Urothelium cell line (cell line): ENCODE measurements around the gene ERICH3.

Experiments
- DNase-seq: peaks from one replicate; pipeline ENCODE4 v3.0.0; 2011; ENCODE audit warnings: low spot score, mixed read lengths
- FAIRE-seq: peaks from 2 replicates; lab custom pipeline; 2011; peaks lifted over from hg19 to GRCh38; lab: Jason Lieb, UNC

Gene ERICH3

GRCh38 chr1:74591949-74592348 lies 81.6 kb downstream of the ERICH3 start:
- FAIRE-seq = no peak

DNA sequence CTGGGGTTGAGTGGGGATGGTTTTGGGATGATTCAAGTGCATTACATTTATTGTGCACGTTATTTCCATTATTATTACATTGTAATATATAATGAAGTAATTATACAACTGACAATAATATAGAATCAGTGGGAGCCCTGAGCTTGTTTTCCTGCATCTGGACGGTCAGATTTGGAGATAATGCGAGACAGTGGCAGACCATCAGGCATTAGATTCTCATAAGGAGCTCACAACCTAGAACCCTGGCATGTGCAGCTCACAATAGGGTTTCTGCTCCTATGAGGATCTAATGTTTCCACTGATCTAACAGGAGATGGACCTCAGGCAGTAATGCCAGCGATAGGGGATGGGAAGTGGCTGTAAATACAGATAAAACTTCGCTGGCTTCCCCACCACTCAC lies 83.3 kb downstream of the ERICH3 start:
- FAIRE-seq = no peak
- DNase-seq = no peak

More at GRCh38 chr1:74591949-74592348, 81.6 kb downstream of the ERICH3 start:
- no peak for DNase-seq

- DNase-seq = no peak
- no peak for FAIRE-seq
Measured at GRCh38 chr1:74587888-74588287, 85.7 kb downstream of the ERICH3 start.

GRCh38 chr1:74586253-74586897 lies 87.2 kb downstream of the ERICH3 start:
- FAIRE-seq (no peak), DNase-seq (no peak)

- FAIRE-seq = no peak
Measured at GRCh38 chr1:74584185-74584584, 89.4 kb downstream of the ERICH3 start.

GRCh38 chr1:74583397-74583796 lies 90.2 kb downstream of the ERICH3 start:
- no peak for FAIRE-seq
- no peak for DNase-seq

More at GRCh38 chr1:74584185-74584584, 89.4 kb downstream of the ERICH3 start:
- no peak for DNase-seq

DNA sequence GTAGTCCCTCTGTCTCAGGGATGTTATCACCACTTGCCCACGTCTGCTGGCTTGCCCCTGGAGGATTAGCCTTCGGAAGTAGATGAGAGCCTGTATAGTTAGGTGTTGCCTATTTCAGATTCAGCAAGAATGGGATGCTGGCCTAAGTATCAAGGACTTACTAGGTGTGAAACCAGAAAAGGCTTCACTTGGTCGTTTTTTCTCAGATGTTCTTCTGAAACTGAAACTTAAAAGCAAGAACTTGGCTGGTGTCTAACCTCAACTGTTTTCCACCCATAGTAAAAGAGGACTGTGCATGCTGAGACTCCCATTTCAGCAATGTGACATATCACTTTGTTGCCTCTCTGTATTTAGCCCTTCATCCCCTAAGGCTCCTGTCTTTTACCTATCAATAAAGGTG lies 94.2 kb downstream of the ERICH3 start:
- FAIRE-seq (no peak), DNase-seq (no peak)

DNA sequence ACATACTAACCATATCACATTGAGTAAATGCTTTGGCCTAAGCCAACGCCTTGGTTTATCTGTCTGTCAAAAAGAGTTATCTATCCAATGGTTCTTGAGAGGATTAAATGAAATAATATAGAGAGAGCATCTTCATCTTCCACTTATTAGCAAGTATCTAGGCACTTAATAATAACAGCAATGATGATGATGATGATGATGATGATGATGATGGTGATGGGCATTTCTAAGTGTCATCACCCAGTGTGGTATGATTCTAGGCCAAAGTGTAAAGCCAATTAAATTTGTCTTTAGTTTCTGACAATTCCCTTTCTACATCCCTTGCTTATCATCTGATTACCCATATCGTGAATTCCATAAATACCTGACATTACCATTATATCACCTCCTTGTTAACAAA lies 95.5 kb downstream of the ERICH3 start:
- FAIRE-seq = no peak
- no peak for DNase-seq

- FAIRE-seq (no peak), DNase-seq (no peak)
Measured at GRCh38 chr1:74571891-74572290, 101.7 kb downstream of the ERICH3 start.

GRCh38 chr1:74571493-74571800 lies 102.1 kb downstream of the ERICH3 start:
- no peak for DNase-seq
- no peak for FAIRE-seq

DNA sequence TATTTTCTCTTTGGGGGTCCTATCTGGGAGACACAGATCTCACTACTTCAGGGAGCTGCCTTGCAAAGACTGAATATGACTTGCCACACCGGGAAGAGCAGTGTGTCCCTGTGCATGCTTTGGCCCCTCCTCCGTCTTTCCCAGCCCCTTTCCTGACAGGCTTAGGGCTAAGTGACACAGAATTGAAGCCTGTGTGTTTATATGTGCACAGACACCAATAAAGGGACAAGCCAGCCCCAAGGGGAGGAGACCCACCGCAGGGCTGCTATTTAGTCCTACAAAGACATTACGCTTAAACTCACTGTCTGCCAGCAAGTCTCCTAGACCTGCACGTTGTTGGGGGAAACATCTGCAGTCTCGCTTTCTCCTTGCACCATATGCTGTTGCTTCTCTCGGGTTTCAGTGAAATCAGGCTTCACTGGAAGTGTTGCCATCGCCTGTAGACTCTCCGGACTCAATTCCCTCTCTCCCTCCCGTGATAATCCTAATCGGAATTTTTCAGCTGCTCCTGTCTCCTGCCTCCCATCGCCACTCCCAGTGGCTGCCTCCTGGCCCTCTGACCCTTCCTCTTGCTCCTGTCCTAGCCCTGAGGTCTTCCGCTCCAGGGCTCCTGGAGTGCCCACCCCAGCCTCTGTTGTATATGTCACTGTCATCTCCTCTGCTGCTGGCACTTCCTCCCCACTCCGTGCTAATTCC lies 102.6 kb downstream of the ERICH3 start:
- DNase-seq = no peak
- no peak for FAIRE-seq

- FAIRE-seq (no peak), DNase-seq (no peak)
Measured at GRCh38 chr1:74549932-74550331, 123.7 kb downstream of the ERICH3 start.

DNA sequence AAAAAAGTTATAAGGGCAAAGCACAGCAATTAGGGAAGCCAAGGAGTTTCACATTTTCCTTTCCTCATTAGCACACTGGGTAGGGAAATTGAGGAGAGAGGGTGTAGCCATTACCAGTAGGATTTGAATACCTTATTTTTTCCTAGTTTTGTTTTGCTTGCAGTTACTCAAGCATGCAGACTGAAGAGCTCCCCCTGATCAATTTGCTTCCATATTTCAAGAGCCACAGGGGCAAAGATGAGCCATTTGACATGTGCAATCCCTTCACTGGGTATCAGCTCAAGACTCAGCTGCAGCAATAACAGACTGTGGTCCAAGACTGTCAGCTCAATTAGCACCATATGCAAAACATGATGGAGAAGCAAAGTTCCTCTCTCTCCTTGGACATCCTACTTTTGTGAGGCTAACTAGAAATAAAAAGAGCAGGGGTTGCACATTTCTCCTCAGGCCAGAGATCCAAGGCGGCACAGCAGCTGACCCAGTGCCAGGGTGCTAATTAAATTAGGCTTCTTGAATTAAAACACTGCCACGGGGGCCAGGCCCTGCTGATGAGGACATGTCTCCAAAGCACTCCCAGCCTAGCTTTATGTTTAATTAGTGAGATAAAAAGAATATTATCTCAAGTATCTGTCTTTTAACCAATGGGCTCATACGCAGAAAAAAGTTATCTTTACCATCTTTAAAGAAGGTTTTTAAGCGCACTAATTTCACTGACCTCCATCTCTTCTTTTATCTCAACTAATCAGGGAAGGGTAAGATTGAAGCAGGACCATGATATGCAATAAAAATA lies 124.4 kb downstream of the ERICH3 start:
- DNase-seq = no peak

GRCh38 chr1:74545821-74546220 lies 127.8 kb downstream of the ERICH3 start:
- DNase-seq (no peak), FAIRE-seq (no peak)

More for the DNA sequence above, 124.4 kb downstream of the ERICH3 start:
- FAIRE-seq = no peak

- DNase-seq (peak; percentile 58), FAIRE-seq (no peak)
Measured at GRCh38 chr1:74534241-74534640, 139.4 kb downstream of the ERICH3 start.

DNA sequence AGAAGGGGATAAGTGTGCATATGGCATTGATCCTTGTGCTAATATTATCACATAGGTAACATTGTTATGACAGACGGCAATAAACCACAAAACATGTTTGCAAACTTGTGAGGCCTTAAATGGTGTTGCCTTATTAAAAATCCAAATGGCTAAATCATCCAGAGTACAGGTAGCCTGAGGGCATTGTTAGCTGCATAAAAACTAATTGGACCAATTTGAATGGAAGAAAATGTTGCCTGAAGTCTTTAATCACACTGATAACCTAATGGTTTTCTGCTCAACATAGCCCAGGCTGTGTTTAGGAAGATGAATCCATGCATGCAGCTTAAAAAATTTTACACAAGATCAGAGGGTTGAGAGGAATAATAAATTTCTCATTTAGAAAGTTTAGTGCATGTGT lies 141.8 kb downstream of the ERICH3 start:
- DNase-seq (no peak), FAIRE-seq (no peak)

DNA sequence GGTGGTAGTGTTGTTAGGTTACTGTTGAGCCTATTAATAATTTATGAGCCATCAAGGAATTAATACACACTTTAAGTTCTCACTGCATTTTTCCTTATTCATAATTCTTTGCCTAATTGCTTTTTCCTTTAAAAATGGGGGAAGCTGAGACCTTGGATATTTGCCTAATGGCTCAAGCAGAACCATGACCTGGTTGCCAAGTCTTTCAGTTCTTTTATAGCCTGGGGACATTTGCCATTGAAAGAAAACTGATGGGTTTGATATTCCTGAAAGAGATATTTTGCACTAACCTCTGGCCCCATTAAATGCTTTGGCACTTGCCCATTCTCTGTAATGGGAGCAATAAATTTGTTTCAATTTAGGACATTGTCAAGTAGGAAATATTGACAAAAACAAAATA lies 142.7 kb downstream of the ERICH3 start:
- no peak for DNase-seq
- FAIRE-seq = no peak

- FAIRE-seq (no peak), DNase-seq (no peak)
Measured at GRCh38 chr1:74528123-74528522, 145.5 kb downstream of the ERICH3 start.

DNA sequence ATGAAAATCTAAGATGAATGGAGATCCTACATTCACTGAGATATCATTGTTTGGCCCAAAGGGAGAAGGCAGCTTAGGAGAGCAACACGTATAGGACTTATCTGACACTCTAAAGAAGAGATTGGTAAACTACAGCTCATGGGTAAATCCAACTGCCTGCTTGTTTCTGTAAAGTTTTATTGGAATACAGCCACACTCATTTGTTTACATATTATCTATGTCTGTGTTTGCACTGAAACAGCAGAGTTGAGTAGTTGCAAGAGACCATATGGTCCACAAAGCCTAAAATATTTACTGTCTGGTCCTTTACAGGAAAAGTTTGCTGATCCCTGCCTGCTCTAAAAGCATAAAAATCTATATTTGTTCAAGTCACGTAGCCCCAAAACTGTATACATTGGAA lies 146.9 kb downstream of the ERICH3 start:
- FAIRE-seq = no peak
- no peak for DNase-seq

DNA sequence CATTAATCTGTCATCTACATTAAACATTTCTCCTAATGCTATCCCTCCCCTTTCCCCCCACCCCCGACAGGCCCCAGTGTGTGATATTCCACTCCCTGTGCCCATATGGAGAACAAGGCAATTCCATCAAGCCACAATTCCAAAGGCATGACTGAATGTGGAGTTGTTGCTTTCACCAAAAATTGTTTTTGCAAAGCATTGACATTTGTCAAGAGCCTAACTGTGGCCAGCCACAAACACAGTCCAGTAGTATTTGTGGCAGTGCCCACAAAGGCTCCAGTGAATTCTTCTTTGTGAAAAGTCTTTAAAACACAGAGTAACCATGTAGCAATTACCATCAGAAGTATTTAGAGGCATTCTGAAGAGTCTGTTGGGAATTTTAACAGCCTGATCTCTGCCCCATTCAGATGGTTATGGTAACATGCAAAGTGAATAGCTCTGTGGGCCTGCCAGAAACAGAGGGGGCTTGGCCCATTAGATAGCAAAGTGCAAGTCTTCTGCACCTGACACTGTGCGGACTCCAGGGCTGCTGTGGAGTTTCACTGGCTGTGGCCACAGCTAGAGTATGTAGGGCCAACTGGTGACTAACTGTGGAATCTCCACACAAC lies 149.6 kb downstream of the ERICH3 start:
- DNase-seq (no peak), FAIRE-seq (no peak)

GRCh38 chr1:74522148-74522547 lies 151.4 kb downstream of the ERICH3 start:
- peak; percentile 27 for DNase-seq
- FAIRE-seq = no peak
